OCI-LY7 (cell line): ENCODE data around the gene NCKAP5.

ENCODE experiments used
- CTCF ChIP-seq: fragments of 200-600 bp; sonication (generic); conservative IDR thresholded peaks from 2 replicates; pipeline ENCODE4 v1.5.1; 2014; ENCODE audit warnings: mild to moderate bottlenecking, antibody characterized with exemption, low read length, moderate library complexity, mixed read lengths
- EZH2phosphoT487 ChIP-seq: fragments of 200-600 bp; sonication (generic); IDR thresholded peaks from 2 replicates; pipeline ENCODE4 v1.6.1; 2018; ENCODE audit warnings: low read depth, borderline replicate concordance, mild to moderate bottlenecking, mixed run types, antibody characterized with exemption, low read length, moderate library complexity, mixed read lengths

GRCh38 chr2:133484784-133485183 lies 83.5 kb downstream of the NCKAP5 start:
- TF ChIP-seq CTCF, result no peak
- TF ChIP-seq EZH2phosphoT487, result no peak
